Stimulated activated naive CD4-positive, alpha-beta T cell (primary cell): ENCODE measurements around the gene SETD3.
"Not testable (repeated sequence)": the region's sequence is repeated elsewhere in the genome, so short reads cannot be mapped to it uniquely, and the experiment has no call there.

Experiments
- DNase-seq, 6 experiments: peaks; one replicate each; lab custom pipeline; 2025; lab: John Stamatoyannopoulos, UW

Gene SETD3

DNA sequence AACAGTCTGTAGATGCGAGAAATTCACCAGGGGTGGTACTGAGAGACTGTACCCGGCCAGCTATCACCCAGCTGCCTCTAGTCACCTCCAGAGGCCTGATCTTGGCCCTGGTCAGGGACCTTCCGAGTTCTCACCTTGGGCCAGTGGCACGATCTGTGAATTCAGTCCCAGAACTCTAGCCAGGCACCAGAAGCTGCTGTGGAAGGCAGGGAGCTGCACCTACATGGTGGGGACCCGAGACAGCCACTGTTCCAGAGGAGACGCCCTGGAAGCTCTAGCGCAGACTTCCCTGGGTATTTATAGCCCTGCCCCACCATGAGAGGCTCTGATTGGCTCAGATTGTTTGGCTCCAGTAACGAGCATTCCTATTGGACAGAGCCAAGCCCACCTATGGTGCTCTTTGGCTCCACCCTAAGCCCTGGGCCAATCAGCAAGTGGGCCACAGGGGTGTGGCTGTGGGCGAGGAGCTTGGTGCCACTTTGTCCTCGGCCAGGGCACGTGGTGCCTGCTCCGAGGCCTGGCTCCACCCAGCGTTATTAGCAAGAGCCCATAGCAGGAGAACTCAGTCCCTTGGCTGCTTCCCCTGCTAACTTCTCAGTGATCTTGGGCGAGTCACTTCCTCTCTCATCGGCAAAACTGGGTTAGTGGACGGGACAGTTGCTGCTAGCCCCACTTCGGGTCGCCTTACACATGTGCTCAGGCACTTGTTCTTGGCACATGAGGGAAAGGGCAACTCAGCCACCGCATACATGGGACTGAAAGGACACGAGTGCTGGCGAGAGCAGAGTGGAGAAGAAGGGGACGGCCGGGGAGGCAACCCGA lies 119.7 kb downstream of the SETD3 start:
- no peak for DNase-seq

DNA sequence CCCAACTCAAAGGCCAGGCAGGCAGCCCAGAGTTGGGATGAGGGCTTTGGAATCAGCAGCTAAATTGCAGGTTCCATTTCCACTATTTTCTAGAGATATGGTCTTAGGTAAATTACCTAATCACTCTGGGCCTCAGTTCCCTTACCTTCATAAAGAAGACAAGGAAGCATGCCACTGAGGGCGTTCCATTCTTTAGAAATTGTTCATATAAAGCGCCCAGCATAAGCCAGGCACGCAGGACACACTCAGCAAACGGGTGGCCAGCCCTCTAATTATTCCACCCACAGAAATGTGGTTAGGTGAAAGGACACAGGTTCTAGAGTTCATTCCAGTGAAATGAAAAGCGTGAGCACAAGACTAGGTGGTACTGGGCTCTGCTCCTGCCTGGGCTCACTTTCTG lies 120.8 kb downstream of the SETD3 start:
- DNase-seq, result no peak

DNA sequence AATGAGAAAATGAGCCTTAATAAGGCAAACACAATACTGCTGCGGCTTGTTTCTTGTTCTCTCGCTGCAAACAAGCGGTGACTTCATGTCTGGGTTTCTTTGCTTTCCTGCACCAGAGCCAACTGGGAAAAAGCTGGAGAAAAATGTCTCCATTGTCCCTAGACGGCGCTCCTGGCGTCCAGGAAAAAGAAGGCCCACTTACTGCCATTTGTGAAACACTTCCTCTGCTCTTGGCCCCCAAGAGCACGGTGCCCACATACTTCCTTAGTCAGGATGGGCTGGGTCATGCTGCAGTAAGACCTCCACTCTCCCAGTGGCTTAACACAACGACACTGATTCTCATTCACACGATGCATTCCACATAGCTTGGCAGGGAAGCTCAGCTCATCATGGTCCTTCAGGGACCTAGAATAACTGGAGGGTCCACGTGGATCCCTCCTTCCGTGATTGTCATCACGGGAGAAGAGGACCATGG lies 122.7 kb downstream of the SETD3 start:
- DNase-seq, result no peak

DNA sequence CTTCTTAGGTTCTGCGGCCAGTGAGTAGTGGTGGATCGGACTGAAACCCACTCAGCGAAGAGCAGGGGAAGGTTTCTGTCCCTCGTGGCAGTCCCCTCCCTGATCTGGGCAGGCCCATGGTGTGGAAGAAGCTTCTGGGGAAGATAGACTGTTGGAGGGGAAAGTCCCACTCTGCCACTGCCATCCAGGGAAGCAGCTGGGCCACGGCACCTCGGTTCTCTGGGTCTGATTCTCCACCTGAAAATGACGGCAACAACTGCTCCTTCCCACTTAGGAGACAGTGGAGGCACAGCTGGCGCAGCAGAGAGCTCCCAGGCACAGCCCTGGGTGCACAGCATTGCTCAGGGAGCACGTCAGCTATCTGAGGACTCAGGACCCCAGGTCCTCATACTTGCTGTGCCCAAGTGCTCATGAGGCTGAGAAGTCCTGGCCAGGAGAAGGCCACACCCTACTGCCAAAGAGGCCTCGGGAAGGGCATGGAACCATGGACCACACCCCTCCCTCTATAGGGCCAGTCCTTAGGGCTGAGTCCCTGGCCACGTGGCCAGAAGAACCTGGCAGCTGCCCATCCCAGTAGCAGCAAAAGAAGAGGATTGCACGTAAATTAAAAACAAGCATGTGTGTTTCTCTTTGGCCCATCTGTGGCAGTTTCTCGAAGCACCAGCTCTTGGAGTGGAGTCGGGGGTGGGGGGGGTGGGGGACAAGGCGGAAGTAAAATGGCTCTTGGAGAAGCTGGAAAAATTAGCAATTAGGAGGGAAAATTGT lies 123.3 kb downstream of the SETD3 start:
- DNase-seq, result no peak

DNA sequence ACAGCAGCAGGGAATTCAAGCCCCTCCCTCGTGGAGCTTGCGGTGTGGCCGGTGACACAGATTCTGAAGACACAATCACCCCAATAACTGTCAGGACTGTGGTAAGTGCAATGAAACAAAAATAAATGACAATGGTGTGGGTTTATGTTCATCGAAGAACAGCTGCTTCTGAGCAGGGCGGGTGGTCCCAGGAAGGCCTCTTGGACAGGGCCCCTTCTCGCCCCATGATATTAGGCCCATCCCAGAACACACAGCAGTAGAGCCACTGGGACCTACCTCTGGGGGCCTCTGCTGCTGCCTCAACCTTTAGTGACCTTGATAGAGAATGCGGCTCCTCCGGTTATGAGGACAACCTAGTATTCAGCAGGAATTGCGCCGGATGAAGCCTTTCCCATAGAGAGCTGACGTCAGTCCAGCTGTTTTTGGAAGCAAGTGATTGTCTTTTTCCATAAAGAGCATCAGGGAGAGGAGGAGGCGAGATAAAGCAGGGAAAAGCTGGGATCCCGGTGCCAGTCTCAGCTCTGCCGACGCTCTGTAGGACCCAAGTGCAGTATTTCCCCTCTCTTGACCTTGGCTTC lies 124.5 kb downstream of the SETD3 start:
- DNase-seq, result no peak

DNA sequence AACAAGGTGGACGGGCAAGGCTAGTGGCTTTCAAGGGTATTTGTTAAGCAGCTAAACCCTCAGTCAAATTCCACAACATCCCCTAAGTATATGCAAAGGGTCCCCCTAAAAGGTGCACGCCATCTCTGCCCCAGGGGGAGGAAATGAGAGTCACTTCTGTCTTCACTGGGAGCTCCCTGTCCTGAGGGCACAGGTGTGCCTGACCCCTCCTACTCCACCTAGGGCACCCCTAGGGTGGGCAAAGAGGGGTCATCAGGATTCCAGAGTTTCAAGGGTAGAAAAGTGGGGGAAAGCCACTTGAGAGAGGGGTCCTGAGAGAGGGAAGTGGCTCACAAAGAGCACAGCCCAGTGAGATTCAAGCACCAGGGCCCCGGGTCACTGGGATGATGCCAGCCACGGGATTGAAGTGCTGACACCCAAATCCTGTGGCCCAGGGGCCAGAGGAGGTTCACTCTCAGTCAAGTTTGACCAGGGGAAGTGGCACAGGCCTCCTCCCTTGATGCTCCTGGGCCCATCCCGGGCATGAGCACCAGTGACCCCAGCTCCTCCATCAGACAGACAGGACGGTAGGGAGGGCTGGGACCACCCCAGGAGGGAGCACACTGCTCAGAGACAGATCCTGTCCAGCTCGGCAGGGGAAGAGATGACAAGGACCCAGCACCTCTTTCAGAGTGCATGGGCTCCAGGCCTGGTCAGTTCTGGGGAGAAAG lies 126.3 kb downstream of the SETD3 start:
- DNase-seq, result no peak

DNA sequence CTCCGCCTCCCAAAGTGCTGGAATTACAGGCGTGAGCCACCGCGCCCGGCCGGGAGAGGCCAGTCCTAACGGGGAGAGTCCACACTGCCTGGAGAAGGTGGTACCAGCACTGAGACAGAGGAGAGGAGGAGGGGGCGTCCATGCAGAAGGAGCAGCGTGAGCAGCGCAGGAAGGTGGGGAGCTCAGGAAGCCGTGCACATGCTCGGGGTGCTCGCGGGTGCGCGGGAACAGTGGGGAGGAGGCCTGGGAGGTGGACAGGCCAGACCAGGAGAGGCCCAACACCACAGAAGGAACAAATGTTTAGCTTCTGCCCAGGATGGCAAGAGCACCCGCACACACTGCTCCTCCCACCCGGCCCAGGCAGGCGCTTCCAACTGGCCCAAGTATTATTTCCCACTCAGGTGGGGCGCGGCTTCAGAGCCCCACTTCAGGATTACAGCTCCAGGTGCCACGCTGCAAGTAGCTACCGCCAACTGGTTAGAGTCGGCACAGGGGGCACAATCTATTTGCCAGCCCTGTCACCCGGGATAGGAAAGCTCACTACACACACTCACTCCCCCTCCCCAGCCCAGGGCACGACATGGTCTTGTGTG lies 127.9 kb downstream of the SETD3 start:
- no peak for DNase-seq

DNA sequence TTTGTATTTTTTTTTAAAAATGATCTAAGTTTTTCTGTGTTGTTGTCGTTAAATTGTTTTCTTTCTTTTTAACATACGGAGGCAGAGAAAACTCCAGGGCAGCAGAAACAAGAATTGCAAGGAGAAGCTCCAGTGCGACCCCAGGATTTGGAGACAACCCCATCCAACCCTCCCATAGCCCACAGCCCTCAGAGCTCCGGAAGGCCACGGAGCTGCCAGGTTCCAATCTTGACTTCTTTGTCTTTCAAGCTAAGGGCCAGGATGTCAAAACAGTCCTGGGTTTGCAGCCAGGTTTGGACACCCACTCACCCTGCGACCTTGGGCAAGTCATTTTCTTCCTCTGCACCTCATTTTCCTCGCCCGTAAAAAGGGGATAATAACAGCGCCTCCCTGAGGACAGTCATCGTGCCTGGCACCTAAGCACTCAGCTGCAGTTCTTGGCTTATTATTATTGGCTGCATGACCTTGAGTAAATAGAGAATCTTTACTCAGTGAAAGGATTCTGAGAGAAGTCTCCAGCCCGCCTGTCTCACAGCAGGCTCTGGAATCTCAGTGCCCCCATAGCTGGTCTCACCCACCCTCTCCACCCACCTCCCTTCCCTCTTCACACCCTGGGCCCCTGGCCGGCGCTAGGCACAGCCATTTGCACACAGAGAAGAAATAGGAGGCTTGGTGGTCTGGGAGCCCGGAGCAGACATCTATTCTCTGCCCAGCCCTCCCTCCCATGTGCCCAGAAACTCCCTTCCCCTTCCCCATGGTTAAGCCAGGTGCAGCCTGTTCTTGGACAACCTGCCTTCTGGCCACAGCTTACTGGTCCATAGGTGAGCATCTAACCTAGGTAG lies 129.3 kb downstream of the SETD3 start:
- no peak for DNase-seq

DNA sequence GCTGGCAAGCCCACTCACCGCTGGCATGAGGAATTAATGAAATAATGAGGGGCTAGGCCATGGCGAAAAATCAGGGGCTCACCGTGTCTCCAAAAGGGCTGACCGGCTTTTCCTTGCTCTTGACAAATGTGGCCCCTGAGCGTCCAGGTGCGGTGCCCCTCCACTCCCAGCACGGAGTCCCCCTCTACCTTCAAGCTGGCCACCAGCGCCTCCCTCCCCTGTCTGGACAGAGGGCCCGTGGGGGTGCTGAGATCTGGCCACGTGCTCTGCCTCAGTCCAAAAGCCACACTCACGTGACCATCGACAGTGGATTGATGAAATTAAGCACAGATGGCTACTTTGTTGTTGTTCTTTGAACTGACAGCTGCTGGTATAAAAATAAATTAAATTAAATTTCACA lies 129.9 kb downstream of the SETD3 start:
- no peak for DNase-seq

DNA sequence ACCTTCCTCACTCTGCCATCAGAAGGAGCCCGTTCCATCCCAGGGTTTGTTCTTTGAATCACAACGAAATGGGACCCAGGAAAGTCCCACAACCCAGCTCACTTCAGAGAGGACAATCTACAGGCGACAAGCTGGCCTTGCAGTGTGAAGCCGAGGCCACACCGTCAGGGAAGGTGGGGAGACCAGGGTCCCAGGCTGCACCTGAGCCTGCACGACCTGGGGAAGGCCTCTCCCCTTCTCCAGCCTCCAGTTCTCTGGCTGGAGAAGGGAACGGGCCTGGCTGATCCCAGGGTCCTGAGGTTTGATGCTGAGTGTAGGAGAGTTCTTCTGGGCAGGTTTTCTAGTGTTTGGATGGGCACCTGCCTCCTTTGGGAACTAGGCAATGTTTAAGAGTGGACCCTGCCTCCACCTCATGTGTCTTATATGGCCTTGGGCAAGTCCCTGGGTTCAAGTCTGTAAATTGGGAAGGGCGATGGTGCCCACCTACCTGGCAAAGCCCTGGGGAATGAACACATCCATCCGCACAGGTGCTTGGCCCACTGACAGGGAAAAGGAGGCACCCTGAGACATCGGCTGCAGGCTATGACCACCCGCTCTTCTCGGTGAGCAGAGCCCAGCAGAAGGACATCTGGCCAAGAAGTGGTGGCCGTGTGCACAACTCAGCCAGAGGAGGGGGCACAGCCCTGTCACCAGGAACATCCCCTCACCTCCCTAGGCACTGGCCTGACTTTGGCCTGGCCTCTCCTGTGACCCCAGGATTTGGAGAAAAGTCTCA lies 130.8 kb downstream of the SETD3 start:
- DNase-seq, result no peak

DNA sequence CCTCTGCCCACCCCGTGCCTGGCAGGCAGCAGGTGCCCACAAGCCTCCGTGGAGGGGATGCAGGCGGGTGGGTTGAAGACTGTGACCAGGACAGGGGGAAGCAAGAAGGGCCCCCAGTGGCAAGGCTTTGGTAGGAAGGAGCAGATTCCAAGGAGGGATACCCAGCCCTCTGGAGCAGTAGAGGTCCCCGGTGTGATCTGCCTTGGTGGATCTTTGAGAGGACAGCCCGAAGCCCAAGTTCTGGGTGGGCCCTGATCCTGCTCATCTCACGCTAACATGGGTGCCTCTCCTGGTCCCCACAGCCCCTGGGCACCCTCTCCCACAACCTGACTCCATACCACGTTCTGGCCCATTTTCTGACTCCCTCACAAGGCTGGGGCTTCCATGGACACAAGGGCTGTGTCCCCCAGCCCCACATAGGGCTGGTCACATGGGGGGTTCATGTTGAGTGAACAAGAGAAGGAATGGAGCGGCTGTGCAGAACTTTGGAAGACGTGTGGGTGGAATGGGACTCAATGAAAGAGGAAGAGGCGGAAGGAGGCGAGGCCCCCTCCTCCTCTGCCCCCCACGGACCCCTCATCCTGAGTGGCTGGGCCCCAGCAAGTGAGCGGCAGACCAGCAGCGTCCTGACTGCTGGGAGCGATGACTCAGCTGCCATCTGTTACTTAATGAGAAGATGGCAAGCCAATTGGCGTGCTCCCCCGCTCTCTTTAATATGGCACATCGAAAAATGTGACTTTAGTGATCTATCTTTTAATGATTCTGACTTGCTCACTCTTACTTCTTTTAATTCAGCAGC lies 131.6 kb downstream of the SETD3 start:
- DNase-seq, result no peak

DNA sequence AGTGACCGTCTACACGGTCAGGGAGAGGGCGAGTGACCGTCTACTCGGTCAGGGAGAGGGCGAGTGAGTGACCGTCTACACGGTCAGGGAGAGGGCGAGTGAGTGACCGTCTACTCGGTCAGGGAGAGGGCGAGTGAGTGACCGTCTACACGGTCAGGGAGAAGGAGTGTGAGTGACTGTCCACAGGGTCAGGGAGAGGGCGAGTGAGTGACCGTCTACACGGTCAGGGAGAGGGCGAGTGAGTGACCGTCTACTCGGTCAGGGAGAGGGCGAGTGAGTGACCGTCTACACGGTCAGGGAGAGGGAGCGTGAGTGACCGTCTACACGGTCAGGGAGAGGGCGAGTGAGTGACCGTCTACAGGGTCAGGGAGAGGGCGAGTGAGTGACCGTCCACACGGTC lies 132.4 kb downstream of the SETD3 start:
- DNase-seq, result not testable (repeated sequence)
